Neuronal stem cell (in vitro differentiated cells): ENCODE measurements around the gene PLXNA4.

Source experiments
- DNase-seq: peaks from one replicate; pipeline ENCODE4 v3.0.0-alpha.2; 2013; ENCODE audit warnings: low spot score
- H2AFZ ChIP-seq: one replicate; pipeline ENCODE4 v1.6.1; 2013; ENCODE audit warnings: mild to moderate bottlenecking, low read length, inconsistent platforms
- H2AK5ac ChIP-seq: 2 replicates; pipeline ENCODE4 v1.6.1; 2013; ENCODE audit warnings: low read depth, mild to moderate bottlenecking, inconsistent platforms, low read length, moderate library complexity, mixed read lengths
- H2BK120ac ChIP-seq: 2 replicates; pipeline ENCODE4 v1.6.1; 2013; ENCODE audit warnings: low read depth, mild to moderate bottlenecking, inconsistent platforms, low read length, moderate library complexity, mixed read lengths
- H2BK12ac ChIP-seq: one replicate; pipeline ENCODE4 v1.6.1; 2013; ENCODE audit warnings: low read length, inconsistent platforms
- H2BK15ac ChIP-seq: 2 replicates; pipeline ENCODE4 v1.6.1; 2013; ENCODE audit warnings: mild to moderate bottlenecking, low read length, inconsistent platforms, mixed read lengths
- H2BK5ac ChIP-seq: one replicate; pipeline ENCODE4 v1.6.1; 2013; ENCODE audit warnings: inconsistent platforms, mild to moderate bottlenecking, low read length, moderate library complexity
- H3K14ac ChIP-seq: one replicate; pipeline ENCODE4 v1.6.1; 2013; ENCODE audit warnings: low read length, inconsistent platforms
- H3K18ac ChIP-seq: 2 replicates; pipeline ENCODE4 v1.6.1; 2013; ENCODE audit warnings: low read length, inconsistent platforms
- H3K23ac ChIP-seq: 2 replicates; pipeline ENCODE4 v1.6.1; 2013; ENCODE audit warnings: low read depth, mild to moderate bottlenecking, mixed read lengths, low read length, inconsistent platforms; ENCODE audit not compliant: poor library complexity
- H3K27ac ChIP-seq: replicated peaks from 3 replicates; pipeline ENCODE4 v1.5.1; 2013; ENCODE audit warnings: low read length, inconsistent platforms
- H3K27me3 ChIP-seq, 3 experiments: 2 replicates each; pipeline ENCODE4 v1.6.1; 2013; ENCODE audit warnings: low read length in 3 of 3, mild to moderate bottlenecking in 2 of 3, inconsistent platforms in 1 of 3, low read depth in 1 of 3, mixed read lengths in 1 of 3, moderate library complexity in 1 of 3; ENCODE audit not compliant: control insufficient read depth in 3 of 3, insufficient read depth in 3 of 3
- H3K36me3 ChIP-seq, 2 donors: replicated peaks in 1 of 2; 2 replicates each; pipeline ENCODE4 v1.6.1; 2013; ENCODE audit warnings: low read length in 2 of 2; ENCODE audit not compliant: control insufficient read depth in 2 of 2, insufficient read depth in 2 of 2
- H3K4ac ChIP-seq: 2 replicates; pipeline ENCODE4 v1.6.1; 2013; ENCODE audit warnings: inconsistent platforms, mild to moderate bottlenecking, low read length, moderate library complexity
- H3K4me1 ChIP-seq, 2 donors: 1 replicate in 1 of 2; 2 replicates in 1 of 2; pipeline ENCODE4 v1.6.1; 2013; ENCODE audit warnings: low read length in 2 of 2, low read depth in 1 of 2; ENCODE audit not compliant: control insufficient read depth in 2 of 2, insufficient read depth in 1 of 2
- H3K4me2 ChIP-seq: one replicate; pipeline ENCODE4 v1.6.1; 2013; ENCODE audit warnings: mild to moderate bottlenecking, low read length, inconsistent platforms; ENCODE audit not compliant: insufficient read depth, poor library complexity, severe bottlenecking
- H3K4me3 ChIP-seq, 2 donors: 2 replicates each; pipeline ENCODE4 v1.5.1; 2013; ENCODE audit warnings: low read length in 2 of 2, mild to moderate bottlenecking in 2 of 2, inconsistent platforms in 1 of 2, moderate library complexity in 1 of 2
- H3K79me1 ChIP-seq: one replicate; pipeline ENCODE4 v1.6.1; 2013; ENCODE audit warnings: low read depth, mild to moderate bottlenecking, inconsistent platforms, low read length, moderate library complexity
- H3K9ac ChIP-seq: one replicate; pipeline ENCODE4 v1.6.1; 2013; ENCODE audit warnings: mild to moderate bottlenecking, low read depth, low read length, inconsistent platforms; ENCODE audit not compliant: poor library complexity
- H3K9me3 ChIP-seq, 2 donors: replicated peaks in 1 of 2; 2 replicates each; pipeline versions ENCODE3 to v1.6.1; 2013; ENCODE audit warnings: low read length in 2 of 2, mild to moderate bottlenecking in 2 of 2, inconsistent platforms in 1 of 2, low read depth in 1 of 2, mixed read lengths in 1 of 2, moderate library complexity in 1 of 2; ENCODE audit not compliant: control insufficient read depth in 2 of 2, insufficient read depth in 1 of 2
- H4K8ac ChIP-seq: one replicate; pipeline ENCODE4 v1.6.1; 2013; ENCODE audit warnings: low read depth, mild to moderate bottlenecking, inconsistent platforms, low read length, moderate library complexity
- H4K91ac ChIP-seq: one replicate; pipeline ENCODE4 v1.6.1; 2013; ENCODE audit warnings: low read length, low read depth, mild to moderate bottlenecking, inconsistent platforms; ENCODE audit not compliant: poor library complexity
- WGBS, 2 donors: extraction: QIAGEN DNeasy Blood & Tissue Kit; methylation state at CpG; one replicate each; pipeline ENCODE4 v1.1.7; 2013; ENCODE audit warnings: missing lambda C conversion rate in 2 of 2, mixed read lengths in 1 of 2; ENCODE audit not compliant: insufficient read length in 2 of 2, insufficient replicate concordance in 1 of 2; ENCODE audit errors: extremely low coverage in 2 of 2; 5-methylcytosine and 5-hydroxymethylcytosine counted together

The PLXNA4 gene

GRCh38 chr7:132221356-132221755 lies 354.9 kb downstream of the PLXNA4 start:
- H2BK12ac ChIP-seq, result no peak overlapping the region
- no peak overlapping the region for H2BK120ac ChIP-seq
- H3K36me3 ChIP-seq, result no peaks in the 10 kb centered on the region
- H3K4me1 ChIP-seq, result peaks cover 0 to 12% of the 10 kb centered on the region in 2 donors
- H2AK5ac ChIP-seq, result no peak overlapping the region
- no peak overlapping the region for H3K27ac ChIP-seq
- H3K23ac ChIP-seq, result no peak overlapping the region
- no peaks in the 10 kb centered on the region for H3K79me1 ChIP-seq
- H4K8ac ChIP-seq, result no peak overlapping the region
- no peak overlapping the region for H2BK15ac ChIP-seq
- no peak overlapping the region for H3K14ac ChIP-seq
- no peaks in the 10 kb centered on the region for H3K27me3 ChIP-seq
- no peak overlapping the region for H4K91ac ChIP-seq
- DNase-seq, result no peak
- no peak overlapping the region for H3K4ac ChIP-seq
- no peaks in the 10 kb centered on the region for H3K9me3 ChIP-seq
- no peak overlapping the region for H2AFZ ChIP-seq
- no peak overlapping the region for H3K4me3 ChIP-seq
- H3K9ac ChIP-seq, result no peak overlapping the region
- H2BK5ac ChIP-seq, result no peak overlapping the region
- no peak overlapping the region for H3K4me2 ChIP-seq
- no peak overlapping the region for H3K18ac ChIP-seq

- Histone ChIP-seq H3K36me3 (no peaks in the 10 kb centered on the region), H3K4me2 (no peak overlapping the region), H4K8ac (no peak overlapping the region), H3K27me3 (no peaks in the 10 kb centered on the region), H3K9ac (no peak overlapping the region), H3K14ac (no peak overlapping the region), H2AFZ (no peak overlapping the region), H3K4me3 (no peak overlapping the region), H3K4ac (no peak overlapping the region), H2BK5ac (no peak overlapping the region), H3K23ac (no peak overlapping the region), H3K4me1 (peaks cover 0 to 10% of the 10 kb centered on the region in 2 donors), H3K27ac (no peak overlapping the region), H2BK15ac (no peak overlapping the region), H4K91ac (no peak overlapping the region), H2BK12ac (no peak overlapping the region), H2AK5ac (no peak overlapping the region), H3K79me1 (no peaks in the 10 kb centered on the region), H3K9me3 (no peaks in the 10 kb centered on the region), H2BK120ac (no peak overlapping the region), H3K18ac (no peak overlapping the region)
- WGBS, 2 donors, result no CpG with 5 or more reads among the region's 1 CpG
- DNase-seq, result no peak
These were observed 356.2 kb downstream of the PLXNA4 start for GRCh38 chr7:132220060-132220459.

- Histone ChIP-seq H3K23ac (no peak overlapping the region), H4K8ac (no peak overlapping the region), H3K9ac (no peak overlapping the region), H2BK15ac (no peak overlapping the region), H3K18ac (no peak overlapping the region), H4K91ac (no peak overlapping the region), H2AFZ (no peak overlapping the region), H3K27ac (no peak overlapping the region), H3K79me1 (no peaks in the 10 kb centered on the region), H2BK12ac (no peak overlapping the region), H3K36me3 (no peaks in the 10 kb centered on the region), H3K4ac (no peak overlapping the region), H2AK5ac (no peak overlapping the region), H3K9me3 (no peaks in the 10 kb centered on the region), H2BK120ac (no peak overlapping the region), H3K4me2 (no peak overlapping the region), H3K4me3 (no peak overlapping the region), H3K14ac (no peak overlapping the region), H3K27me3 (no peaks in the 10 kb centered on the region), H2BK5ac (no peak overlapping the region), H3K4me1 (peaks cover 0 to 12% of the 10 kb centered on the region in 2 donors)
- no CpG with 5 or more reads among the region's 4 CpGs for WGBS, 2 donors
- DNase-seq, result no peak
These were observed 357.4 kb downstream of the PLXNA4 start for GRCh38 chr7:132218876-132219275.

GRCh38 chr7:132216847-132217525 lies 359.3 kb downstream of the PLXNA4 start:
- no peak overlapping the region for H3K18ac ChIP-seq
- no peak overlapping the region for H2BK5ac ChIP-seq
- H3K23ac ChIP-seq, result no peak overlapping the region
- no peak overlapping the region for H3K4ac ChIP-seq
- no peak overlapping the region for H3K4me3 ChIP-seq
- no peak overlapping the region for H2AK5ac ChIP-seq
- no peak overlapping the region for H3K4me2 ChIP-seq
- H3K4me1 ChIP-seq, result peaks cover 0 to 13% of the 10 kb centered on the region in 2 donors
- no peak overlapping the region for H2BK120ac ChIP-seq
- no peaks in the 10 kb centered on the region for H3K27me3 ChIP-seq
- no peak overlapping the region for H3K27ac ChIP-seq
- H3K9me3 ChIP-seq, result no peaks in the 10 kb centered on the region
- H2AFZ ChIP-seq, result no peak overlapping the region
- no peak overlapping the region for H4K8ac ChIP-seq
- no peak overlapping the region for H3K14ac ChIP-seq
- no peak overlapping the region for H3K9ac ChIP-seq
- no CpG with 5 or more reads among the region's 8 CpGs for WGBS, 2 donors
- no peak for DNase-seq
- no peaks in the 10 kb centered on the region for H3K36me3 ChIP-seq
- no peaks in the 10 kb centered on the region for H3K79me1 ChIP-seq
- no peak overlapping the region for H4K91ac ChIP-seq
- H2BK12ac ChIP-seq, result no peak overlapping the region
- no peak overlapping the region for H2BK15ac ChIP-seq
